GM18502 (cell line): ENCODE data around the gene LPCAT3.

Experiments used
- ATAC-seq: cut with Tn5 transposase; IDR thresholded peaks from one replicate; pipeline ENCODE4 v1.9.1; 2021; ENCODE audit warnings: mild to moderate bottlenecking; ENCODE audit not compliant: unreplicated experiment, poor library complexity

Gene LPCAT3

DNA sequence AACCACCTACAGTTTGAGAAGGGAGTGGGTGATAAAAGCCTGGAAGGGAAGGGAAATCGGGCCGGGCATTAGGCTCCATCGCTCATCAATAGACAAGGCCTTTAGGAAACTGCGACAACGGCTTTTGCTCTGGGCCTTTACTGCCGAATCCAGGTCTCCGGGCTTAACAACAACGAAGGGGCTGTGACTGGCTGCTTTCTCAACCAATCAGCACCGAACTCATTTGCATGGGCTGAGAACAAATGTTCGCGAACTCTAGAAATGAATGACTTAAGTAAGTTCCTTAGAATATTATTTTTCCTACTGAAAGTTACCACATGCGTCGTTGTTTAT lies 74.9 kb downstream of the LPCAT3 start:
- ATAC-seq = peak; percentile 32

DNA sequence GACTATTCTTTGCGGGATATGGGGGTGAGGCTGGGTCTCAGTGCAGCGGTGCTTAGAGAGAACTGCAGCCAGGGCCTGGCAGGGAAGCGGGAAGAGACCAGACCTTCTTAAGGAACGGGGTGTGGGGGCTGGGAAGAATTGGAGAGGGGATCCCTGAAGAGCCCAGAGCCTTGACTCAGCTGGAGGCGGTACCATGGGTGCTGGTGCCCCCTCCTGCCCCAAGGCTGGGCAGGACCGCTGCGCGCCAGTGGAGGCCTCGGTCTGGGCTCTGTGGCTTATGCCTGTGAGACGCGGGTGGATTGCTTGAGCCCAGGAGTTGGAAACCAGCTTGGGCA lies 76.0 kb downstream of the LPCAT3 start:
- no peak for ATAC-seq

DNA sequence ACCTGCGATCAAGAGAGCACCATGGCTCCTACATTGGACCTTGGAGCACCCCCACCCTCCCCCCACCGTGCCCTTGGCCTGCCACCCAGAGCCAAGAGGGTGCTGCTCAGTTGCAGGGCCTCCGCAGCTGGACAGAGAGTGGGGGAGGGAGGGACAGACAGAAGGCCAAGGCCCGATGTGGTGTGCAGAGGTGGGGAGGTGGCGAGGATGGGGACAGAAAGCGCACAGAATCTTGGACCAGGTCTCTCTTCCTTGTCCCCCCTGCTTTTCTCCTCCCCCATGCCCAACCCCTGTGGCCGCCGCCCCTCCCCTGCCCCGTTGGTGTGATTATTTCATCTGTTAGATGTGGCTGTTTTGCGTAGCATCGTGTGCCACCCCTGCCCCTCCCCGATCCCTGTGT lies 76.5 kb downstream of the LPCAT3 start:
- no peak for ATAC-seq

DNA sequence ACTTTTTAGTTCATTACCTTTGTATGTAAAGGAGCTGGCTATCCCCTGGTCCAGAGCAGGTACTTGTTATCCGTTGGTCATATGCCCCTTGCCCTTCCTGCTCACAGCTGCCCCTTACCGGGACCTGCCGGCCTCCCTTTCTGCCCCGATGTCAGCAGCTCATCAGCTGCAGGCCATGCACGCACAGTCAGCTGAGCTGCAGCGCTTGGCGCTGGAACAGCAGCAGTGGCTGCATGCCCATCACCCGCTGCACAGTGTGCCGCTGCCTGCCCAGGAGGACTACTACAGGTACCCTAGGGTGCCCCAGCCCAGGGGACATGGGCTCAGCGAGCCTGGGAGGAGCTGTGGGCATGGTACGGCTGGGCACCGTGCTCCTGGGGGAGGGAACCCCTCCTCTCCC lies 77.0 kb downstream of the LPCAT3 start:
- ATAC-seq = no peak

DNA sequence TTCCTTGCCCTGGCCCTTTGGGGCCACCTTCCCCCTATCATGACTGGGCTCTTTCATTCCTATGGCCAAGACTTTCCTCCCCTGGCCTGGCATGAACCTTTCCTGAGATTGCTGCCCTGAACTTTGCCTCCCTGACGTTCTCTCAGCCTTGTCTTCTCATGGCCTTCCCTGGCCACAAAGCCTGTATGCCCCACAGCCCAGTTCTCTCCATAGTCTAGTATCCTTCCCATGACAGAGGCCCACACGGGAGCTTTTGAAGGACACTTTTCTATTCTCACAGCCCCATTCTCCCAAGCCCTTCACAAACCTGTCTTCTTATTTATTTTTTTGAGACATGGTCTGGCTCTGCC lies 79.1 kb downstream of the LPCAT3 start:
- no peak for ATAC-seq

DNA sequence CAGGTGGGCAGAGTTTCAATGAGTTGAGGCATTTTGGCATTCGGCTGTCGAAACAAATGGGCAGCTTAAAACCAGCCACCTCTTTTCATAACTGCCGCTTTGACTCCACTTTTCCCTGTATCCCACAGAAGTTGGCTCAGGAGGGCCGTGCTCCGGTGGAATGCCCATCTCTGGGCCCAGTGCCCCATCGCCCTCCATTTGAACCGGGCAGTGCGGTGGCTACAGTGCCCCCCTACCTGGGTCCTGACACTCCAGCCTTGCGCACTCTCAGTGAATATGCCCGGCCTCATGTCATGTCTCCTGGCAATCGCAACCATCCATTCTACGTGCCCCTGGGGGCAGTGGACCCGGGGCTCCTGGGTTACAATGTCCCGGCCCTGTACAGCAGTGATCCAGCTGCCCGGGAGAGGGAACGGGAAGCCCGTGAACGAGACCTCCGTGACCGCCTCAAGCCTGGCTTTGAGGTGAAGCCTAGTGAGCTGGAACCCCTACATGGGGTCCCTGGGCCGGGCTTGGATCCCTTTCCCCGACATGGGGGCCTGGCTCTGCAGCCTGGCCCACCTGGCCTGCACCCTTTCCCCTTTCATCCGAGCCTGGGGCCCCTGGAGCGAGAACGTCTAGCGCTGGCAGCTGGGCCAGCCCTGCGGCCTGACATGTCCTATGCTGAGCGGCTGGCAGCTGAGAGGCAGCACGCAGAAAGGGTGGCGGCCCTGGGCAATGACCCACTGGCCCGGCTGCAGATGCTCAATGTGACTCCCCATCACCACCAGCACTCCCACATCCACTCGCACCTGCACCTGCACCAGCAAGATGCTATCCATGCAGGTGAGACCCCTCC lies 79.7 kb downstream of the LPCAT3 start:
- no peak for ATAC-seq

DNA sequence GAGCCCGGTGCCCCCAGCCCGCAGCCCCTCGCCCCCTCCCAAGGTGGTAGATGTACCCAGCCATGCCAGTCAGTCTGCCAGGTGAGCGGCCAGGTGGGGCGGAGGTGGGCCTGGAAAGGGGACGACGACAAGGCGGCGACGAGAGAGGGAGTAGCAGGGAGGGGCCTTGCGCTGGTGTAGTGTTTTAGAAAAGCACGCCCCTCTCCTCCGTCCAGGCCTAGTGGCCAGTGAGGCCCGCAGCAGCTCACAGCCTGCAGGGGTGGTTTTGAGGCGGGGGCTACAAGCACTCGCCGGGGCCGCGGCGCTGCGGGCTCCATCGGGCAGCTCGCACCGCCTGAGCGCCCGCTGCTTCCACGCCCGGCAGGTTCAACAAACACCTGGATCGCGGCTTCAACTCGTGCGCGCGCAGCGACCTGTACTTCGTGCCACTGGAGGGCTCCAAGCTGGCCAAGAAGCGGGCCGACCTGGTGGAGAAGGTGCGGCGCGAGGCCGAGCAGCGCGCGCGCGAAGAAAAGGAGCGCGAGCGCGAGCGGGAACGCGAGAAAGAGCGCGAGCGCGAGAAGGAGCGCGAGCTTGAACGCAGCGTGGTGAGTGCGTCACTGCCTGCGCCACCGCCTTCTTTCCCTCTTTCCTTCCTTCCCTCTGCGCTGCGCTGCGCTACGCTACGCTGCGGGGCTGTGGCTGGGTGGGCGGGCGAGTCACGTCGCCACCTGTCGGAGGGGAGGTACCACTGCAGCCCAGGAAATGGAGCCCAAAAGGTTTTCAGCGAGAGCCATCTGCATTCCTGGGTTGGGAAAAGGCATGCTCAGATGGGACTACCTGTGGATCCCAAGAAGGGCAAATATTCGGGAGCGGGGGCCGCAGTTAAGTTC lies 80.6 kb downstream of the LPCAT3 start:
- peak; percentile 88 for ATAC-seq

DNA sequence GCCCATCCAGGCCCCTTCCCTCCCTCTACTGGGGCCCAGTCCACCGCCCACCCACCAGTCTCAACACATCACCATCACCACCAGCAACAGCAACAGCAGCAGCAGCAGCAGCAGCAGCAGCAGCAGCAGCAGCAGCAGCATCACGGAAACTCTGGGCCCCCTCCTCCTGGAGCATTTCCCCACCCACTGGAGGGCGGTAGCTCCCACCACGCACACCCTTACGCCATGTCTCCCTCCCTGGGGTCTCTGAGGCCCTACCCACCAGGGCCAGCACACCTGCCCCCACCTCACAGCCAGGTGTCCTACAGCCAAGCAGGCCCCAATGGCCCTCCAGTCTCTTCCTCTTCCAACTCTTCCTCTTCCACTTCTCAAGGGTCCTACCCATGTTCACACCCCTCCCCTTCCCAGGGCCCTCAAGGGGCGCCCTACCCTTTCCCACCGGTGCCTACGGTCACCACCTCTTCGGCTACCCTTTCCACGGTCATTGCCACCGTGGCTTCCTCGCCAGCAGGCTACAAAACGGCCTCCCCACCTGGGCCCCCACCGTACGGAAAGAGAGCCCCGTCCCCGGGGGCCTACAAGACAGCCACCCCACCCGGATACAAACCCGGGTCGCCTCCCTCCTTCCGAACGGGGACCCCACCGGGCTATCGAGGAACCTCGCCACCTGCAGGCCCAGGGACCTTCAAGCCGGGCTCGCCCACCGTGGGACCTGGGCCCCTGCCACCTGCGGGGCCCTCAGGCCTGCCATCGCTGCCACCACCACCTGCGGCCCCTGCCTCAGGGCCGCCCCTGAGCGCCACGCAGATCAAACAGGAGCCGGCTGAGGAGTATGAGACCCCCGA lies 81.4 kb downstream of the LPCAT3 start:
- ATAC-seq = no peak

DNA sequence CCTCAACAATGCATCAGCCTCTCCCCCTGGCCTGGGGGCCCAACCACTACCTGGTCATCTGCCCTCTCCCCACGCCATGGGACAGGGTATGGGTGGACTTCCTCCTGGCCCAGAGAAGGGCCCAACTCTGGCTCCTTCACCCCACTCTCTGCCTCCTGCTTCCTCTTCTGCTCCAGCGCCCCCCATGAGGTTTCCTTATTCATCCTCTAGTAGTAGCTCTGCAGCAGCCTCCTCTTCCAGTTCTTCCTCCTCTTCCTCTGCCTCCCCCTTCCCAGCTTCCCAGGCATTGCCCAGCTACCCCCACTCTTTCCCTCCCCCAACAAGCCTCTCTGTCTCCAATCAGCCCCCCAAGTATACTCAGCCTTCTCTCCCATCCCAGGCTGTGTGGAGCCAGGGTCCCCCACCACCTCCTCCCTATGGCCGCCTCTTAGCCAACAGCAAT lies 82.1 kb downstream of the LPCAT3 start:
- ATAC-seq = no peak

DNA sequence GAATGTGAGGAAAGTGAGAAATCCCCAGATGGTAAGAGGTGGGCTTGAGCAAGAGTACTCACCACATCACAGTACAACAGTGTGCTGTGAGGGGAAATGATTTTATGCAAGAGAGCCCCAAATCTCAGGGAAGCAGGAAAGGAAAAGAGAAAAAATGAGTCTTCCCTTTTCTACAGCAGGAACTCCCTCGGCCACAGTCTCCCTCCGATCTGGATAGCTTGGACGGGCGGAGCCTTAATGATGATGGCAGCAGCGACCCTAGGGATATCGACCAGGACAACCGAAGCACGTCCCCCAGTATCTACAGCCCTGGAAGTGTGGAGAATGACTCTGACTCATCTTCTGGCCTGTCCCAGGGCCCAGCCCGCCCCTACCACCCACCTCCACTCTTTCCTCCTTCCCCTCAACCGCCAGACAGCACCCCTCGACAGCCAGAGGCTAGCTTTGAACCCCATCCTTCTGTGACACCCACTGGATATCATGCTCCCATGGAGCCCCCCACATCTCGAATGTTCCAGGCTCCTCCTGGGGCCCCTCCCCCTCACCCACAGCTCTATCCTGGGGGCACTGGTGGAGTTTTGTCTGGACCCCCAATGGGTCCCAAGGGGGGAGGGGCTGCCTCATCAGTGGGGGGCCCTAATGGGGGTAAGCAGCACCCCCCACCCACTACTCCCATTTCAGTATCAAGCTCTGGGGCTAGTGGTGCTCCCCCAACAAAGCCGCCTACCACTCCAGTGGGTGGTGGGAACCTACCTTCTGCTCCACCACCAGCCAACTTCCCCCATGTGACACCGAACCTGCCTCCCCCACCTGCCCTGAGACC lies 82.7 kb downstream of the LPCAT3 start:
- ATAC-seq = no peak

DNA sequence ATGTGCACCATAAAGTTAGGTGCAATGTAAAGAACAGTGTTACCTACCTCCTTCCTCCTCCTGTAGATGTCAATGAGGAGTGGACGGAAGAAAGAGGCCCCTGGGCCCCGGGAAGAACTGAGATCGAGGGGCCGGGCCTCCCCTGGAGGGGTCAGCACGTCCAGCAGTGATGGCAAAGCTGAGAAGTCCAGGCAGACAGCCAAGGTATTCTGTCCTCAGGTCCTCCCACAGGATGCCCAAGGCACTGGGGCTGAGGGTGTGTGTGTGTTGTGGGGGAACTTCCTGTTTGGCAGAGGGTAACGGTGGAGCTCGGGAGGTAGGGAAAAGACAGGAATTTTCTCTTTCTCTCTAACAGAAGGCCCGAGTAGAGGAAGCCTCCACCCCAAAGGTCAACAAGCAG lies 84.2 kb downstream of the LPCAT3 start:
- ATAC-seq = no peak

DNA sequence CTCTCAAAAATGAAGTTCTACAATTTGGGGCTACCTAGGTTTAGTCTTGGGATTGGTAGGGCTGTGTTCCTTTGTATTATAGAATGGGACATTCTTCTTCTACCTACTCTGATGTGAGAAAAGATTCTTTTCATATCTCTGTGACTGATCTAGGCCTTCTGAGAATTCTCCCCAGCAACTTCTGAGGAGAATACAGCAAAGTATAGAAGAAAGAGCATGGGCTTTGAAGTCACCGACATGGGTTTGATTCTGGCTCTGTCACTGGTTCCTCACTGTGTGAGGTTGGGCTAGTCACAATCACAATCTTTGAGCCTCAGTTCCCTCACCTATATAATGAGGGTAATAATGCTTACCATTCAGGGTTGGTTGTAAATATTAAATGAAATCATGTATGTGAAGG lies 85.5 kb downstream of the LPCAT3 start:
- ATAC-seq = no peak

DNA sequence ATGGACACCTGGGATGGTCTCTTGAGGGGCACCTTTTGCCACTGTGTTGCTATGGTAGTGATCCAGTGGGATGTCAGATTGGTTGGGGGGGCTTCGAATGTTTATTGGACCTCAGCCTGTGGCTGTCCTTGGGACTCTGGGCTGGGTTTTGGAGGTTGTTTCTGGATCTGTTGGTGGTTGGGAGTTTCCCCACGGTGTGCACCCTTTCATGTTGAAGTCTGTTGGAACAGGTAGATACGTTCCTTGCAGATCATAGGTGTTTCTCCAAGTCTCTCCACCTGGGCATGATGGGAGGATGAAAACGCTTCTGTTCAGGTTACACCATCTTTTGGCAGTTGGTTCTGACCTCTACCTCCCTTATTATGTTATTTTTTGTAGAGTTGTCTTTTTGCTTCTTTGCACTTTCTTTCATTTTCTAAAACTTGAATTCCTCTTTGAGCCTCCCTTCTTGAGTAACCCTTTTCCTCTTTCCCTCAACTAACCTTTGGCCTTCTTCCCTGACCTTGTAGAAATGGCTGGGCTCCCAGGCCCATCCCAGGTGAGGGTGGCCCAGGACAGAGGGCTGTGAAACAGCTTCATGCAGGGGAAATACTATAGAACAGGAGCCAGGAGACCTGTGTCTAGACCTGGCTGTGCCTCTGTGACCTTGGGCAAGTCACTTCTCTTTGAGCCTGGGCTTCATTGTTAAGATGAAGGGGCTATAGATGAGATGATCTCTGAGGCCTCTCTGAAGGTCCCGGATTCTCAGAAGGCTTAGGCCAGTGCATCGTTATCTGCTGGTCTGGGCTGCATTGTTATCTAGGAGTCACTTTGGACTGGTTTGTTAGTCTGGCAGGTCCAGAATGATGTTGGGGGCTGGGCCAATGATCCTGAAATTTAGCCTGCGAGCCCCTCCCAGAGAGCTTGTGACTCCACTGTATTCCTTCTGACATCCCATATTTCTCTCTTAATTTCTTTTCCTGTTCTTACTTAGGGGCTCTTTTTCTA lies 88.5 kb downstream of the LPCAT3 start:
- no peak for ATAC-seq

DNA sequence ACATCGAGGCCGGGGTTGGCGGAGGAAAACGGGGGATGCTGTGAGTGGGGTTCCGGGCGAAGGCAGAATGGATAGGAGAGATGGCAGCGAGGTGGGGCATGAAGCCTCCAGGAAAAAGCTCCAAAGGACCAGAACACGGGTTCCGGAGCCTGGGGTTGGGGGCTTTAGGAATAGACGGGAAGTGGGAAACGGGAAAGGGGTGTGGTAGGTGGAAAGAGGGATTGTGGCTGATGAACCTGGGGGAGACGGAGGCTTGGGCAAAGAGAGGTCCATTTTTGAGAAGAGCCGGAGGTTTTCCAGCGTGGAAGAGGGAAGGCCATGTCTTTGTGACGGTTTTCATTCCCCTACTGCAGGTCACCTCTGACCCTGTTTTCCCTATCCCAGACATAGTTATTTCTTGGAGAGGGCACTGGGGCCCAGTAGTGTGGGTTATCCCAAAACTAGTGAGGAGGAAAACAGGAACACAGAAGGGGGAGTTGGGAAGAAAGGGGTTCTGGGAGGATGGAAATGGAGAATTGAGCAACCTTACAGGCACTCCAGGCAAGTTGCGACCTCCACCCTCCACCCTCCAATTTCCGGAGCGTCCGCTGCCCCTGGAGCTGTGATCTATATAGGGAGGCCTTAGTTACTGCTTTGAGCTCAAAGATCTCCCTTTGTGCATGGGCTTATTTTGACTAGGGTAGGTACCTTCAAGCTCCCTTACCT lies 89.4 kb downstream of the LPCAT3 start:
- no peak for ATAC-seq

DNA sequence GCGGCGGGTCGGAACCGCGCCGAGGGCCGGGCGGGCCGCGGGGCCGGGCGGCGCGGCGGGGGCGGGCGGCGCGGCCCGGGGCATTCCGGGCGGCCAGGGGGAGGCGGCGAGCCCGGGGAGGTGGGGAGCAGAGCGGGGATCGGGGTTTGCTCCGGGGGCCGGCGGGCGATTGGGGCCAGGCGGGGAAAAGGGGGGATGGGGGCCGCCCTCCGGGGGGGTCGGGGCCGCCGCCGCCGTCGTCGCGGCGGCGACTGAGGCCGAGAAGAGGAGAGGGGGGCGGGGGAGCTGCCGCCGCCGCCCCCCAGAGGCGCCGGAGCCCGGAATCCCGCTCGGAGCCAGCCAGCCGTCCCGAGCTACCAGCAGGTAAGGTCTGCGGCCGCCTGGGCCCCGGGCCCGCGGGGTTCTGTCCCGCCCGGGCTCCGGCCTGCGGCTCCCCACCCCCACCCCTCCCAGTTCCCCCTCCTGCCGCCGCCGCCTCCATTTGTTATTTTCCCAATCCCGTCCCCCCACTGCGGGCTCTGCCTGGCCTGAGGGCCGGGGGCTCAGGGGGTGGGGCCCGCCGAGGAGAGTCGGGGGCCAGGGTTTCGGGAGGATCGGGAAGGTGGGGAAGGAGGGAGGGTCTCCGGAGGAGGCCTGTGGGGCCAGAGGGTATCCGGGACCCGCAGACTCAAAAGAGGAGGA lies 90.1 kb downstream of the LPCAT3 start:
- no peak for ATAC-seq

DNA sequence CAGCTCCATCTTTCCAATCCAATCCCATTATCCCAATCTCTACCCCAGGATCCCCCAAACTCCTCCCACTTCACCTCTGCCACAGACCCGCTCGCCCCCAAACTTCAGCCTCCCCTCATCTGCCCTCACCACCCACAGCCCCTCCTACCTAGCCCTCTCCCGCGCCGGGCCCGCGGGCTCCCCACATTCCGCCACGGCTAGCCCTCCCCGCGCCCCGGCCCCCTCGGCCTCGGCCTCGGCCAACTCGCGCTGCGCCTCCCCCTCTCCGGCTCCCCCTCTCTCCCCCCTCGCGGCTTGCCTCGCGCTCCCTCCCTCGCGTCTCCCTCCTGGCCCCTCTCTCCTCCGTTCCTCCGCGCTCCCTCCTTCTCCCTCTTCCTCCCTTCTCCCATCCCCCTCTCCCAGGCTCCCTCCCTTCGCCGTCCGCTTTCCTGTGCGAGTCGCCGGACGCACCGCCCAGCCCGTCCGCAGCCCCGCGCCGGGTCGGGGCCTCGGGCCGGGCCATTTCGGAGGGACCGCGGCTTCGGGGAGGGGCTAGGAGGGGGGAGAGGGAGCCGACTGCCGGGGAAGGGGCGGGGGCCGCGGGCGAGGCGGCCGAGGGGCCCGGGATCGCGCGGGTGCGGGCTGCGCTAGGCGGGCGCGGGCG lies 90.8 kb downstream of the LPCAT3 start, which contains the start of gene ATN1:
ATN1 (plus strand) TSS at position 581 of the 643 bp plus-strand sequence. CDS start 6,043 bp downstream, outside the sequence.
- no peak for ATAC-seq
